Measurements from ENCODE around the gene EPHA6. TPM values are rescaled to one million over a fixed set of nuclear protein-coding genes. Genes with fewer than 3 reads are reported as not detected.

Gene EPHA6
- total and polyA plus RNA-seq, 2 experiments from 2014 or later = not detected

GRCh38 chr3:96959901-96960641 is 145.7 kb downstream of the EPHA6 start:
- H3K9me2 ChIP-seq (ENCODE audit: insufficient read depth) = no peaks in the 10 kb centered on the region
- H3K36me3 ChIP-seq (ENCODE audit: low read depth) = no peaks in the 10 kb centered on the region
- H3K9ac ChIP-seq = peak overlapping the region; percentile 37; the same call in 1 of the 2 replicates
- peak overlapping the region; percentile 61 for H3K27ac ChIP-seq
- in situ Hi-C loops (cut with MboI) = no loop called here
- no peaks in the 10 kb centered on the region for H4K20me1 ChIP-seq (ENCODE audit: insufficient read depth)
- H2AFZ ChIP-seq = no peak overlapping the region
- WGBS, 2 experiments (ENCODE audit: low coverage in 1 of 2, low lambda C conversion rate in 2 of 2, missing lambda C conversion rate in 2 of 2) = 2 to 3% methylated on average over 4 of the region's 4 CpGs
- no peaks in the 10 kb centered on the region for H3K27me3 ChIP-seq (replicated peaks; ENCODE audit: insufficient read depth)
- DNase-seq = peak; percentile 66
- H3K4me1 ChIP-seq (ENCODE audit: insufficient read depth) = peaks cover 11% of the 10 kb centered on the region
- no peaks in the 10 kb centered on the region for H3K79me2 ChIP-seq (ENCODE audit: insufficient read depth)
- no peak for TF ChIP-seq EZH2 (IDR thresholded peaks at IDR 0.05; ENCODE audit: insufficient read depth, poor library complexity, severe bottlenecking)
- no peak for TF ChIP-seq EZH2phosphoT487 (IDR thresholded peaks at IDR 0.05; ENCODE audit: insufficient read depth, low read depth)
- H3K4me3 ChIP-seq = no peak overlapping the region
- no peaks in the 10 kb centered on the region for H3F3A ChIP-seq (ENCODE audit: insufficient read depth)
- H3K9me3 ChIP-seq (ENCODE audit: low read depth) = no peaks in the 10 kb centered on the region
- H3K4me2 ChIP-seq (ENCODE audit: unreplicated experiment) = no peak overlapping the region

- no peaks in the 10 kb centered on the region for H3F3A ChIP-seq (ENCODE audit: insufficient read depth)
- no peak for DNase-seq
- H3K4me3 ChIP-seq = no peak overlapping the region
- no peaks in the 10 kb centered on the region for H3K9me3 ChIP-seq (ENCODE audit: low read depth)
- H3K27me3 ChIP-seq (replicated peaks; ENCODE audit: insufficient read depth) = no peaks in the 10 kb centered on the region
- no peak overlapping the region for H3K4me2 ChIP-seq (ENCODE audit: unreplicated experiment)
- H3K36me3 ChIP-seq (ENCODE audit: low read depth) = no peaks in the 10 kb centered on the region
- H2AFZ ChIP-seq = no peak overlapping the region
- no peak for TF ChIP-seq EZH2 (IDR thresholded peaks at IDR 0.05; ENCODE audit: insufficient read depth, poor library complexity, severe bottlenecking)
- no peak for TF ChIP-seq EZH2phosphoT487 (IDR thresholded peaks at IDR 0.05; ENCODE audit: insufficient read depth, low read depth)
- 50 to 51% methylated on average over 1 of the region's 1 CpG for WGBS, 2 experiments (ENCODE audit: low coverage in 1 of 2, low lambda C conversion rate in 2 of 2, missing lambda C conversion rate in 2 of 2)
- H4K20me1 ChIP-seq (ENCODE audit: insufficient read depth) = no peaks in the 10 kb centered on the region
- H3K4me1 ChIP-seq (ENCODE audit: insufficient read depth) = peaks cover 11% of the 10 kb centered on the region
- H3K27ac ChIP-seq = peak overlapping the region; percentile 61
- H3K9me2 ChIP-seq (ENCODE audit: insufficient read depth) = no peaks in the 10 kb centered on the region
- in situ Hi-C loops (cut with MboI) = no loop called here
- no peaks in the 10 kb centered on the region for H3K79me2 ChIP-seq (ENCODE audit: insufficient read depth)
- no peak overlapping the region for H3K9ac ChIP-seq
Observed at GRCh38 chr3:96960661-96961330, 146.4 kb downstream of the EPHA6 start.

- DNase-seq = peak; percentile 4
- Histone ChIP-seq H3K4me2 (ENCODE audit: unreplicated experiment) (no peak overlapping the region), H3K9me3 (ENCODE audit: low read depth) (no peaks in the 10 kb centered on the region), H3F3A (ENCODE audit: insufficient read depth) (no peaks in the 10 kb centered on the region), H3K79me2 (ENCODE audit: insufficient read depth) (no peaks in the 10 kb centered on the region), H3K9ac (no peak overlapping the region), H3K4me1 (ENCODE audit: insufficient read depth) (peaks cover 11% of the 10 kb centered on the region), H2AFZ (no peak overlapping the region), H3K27me3 (replicated peaks; ENCODE audit: insufficient read depth) (no peaks in the 10 kb centered on the region), H3K27ac (no peak overlapping the region), H4K20me1 (ENCODE audit: insufficient read depth) (no peaks in the 10 kb centered on the region), H3K9me2 (ENCODE audit: insufficient read depth) (no peaks in the 10 kb centered on the region), H3K4me3 (no peak overlapping the region), H3K36me3 (ENCODE audit: low read depth) (no peaks in the 10 kb centered on the region)
- TF ChIP-seq EZH2phosphoT487 (IDR thresholded peaks at IDR 0.05; ENCODE audit: insufficient read depth, low read depth) (no peak), EZH2 (IDR thresholded peaks at IDR 0.05; ENCODE audit: insufficient read depth, poor library complexity, severe bottlenecking) (no peak)
- in situ Hi-C loops (cut with MboI) = no loop called here
Observed at GRCh38 chr3:96961576-96961975, 147.2 kb downstream of the EPHA6 start.

- Histone ChIP-seq H4K20me1 (ENCODE audit: insufficient read depth) (no peaks in the 10 kb centered on the region), H3K79me2 (ENCODE audit: insufficient read depth) (no peaks in the 10 kb centered on the region), H3K4me2 (ENCODE audit: unreplicated experiment) (peak overlapping the region; percentile 19), H3F3A (ENCODE audit: insufficient read depth) (no peaks in the 10 kb centered on the region), H3K36me3 (ENCODE audit: low read depth) (no peaks in the 10 kb centered on the region), H3K4me1 (ENCODE audit: insufficient read depth) (no peaks in the 10 kb centered on the region), H3K9ac (no peak overlapping the region), H3K27ac (no peak overlapping the region), H3K9me2 (ENCODE audit: insufficient read depth) (no peaks in the 10 kb centered on the region), H3K9me3 (ENCODE audit: low read depth) (no peaks in the 10 kb centered on the region), H3K27me3 (replicated peaks; ENCODE audit: insufficient read depth) (no peaks in the 10 kb centered on the region), H3K4me3 (no peak overlapping the region), H2AFZ (no peak overlapping the region)
- WGBS, 2 experiments (ENCODE audit: low coverage in 1 of 2, low lambda C conversion rate in 2 of 2, missing lambda C conversion rate in 2 of 2) = 15 to 17% methylated on average over 6 of the region's 6 CpGs
- TF ChIP-seq EZH2 (IDR thresholded peaks at IDR 0.05; ENCODE audit: insufficient read depth, poor library complexity, severe bottlenecking) (no peak), EZH2phosphoT487 (IDR thresholded peaks at IDR 0.05; ENCODE audit: insufficient read depth, low read depth) (no peak)
- in situ Hi-C loops (cut with MboI) = no loop called here
- DNase-seq = peak; percentile 34
Observed at GRCh38 chr3:96966181-96966929, 152.0 kb downstream of the EPHA6 start.

Measured in GM23248 (cell line).